RCC 7860 (cell line): ENCODE data around the gene TWIST2.

ENCODE experiments used
- DNase-seq: peaks from one replicate; pipeline ENCODE4 v3.0.0-alpha.2; 2015; ENCODE audit warnings: low spot score
- FAIRE-seq: peaks from 2 replicates; lab custom pipeline; 2012; peaks lifted over from hg19 to GRCh38; lab: Jason Lieb, UNC

The TWIST2 gene

DNA sequence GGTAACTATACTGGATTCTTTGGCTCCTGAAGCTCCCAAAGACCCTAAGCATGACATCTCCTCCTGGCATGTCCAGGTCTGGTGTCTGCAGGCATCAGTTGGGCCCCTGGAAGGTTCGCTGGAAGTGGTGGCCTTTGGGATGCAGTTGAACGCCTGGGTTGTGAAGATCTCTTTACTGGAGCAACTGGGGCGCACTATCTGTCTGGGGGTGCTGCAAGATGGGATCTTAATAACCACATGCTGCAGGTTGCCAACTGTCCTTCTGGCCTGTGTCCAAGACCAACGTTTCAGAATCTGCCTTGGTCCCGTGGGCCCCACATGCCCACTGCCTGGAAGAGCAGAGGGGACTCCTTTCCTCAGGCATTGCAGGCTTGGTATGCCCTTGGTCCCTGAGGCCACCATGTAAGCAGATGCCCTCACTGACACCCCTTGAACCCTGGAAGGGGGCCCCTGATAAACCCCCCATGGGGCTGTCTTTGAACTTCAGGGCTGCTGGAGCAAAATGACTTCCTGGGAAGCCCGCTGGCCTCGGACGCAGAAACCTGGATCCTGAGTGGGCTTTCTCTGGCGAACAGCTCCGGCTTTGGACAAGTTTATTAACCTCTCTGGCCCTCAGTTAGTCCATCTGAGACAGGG is 101.9 kb downstream of the TWIST2 start:
- FAIRE-seq (no peak), DNase-seq (no peak)

DNA sequence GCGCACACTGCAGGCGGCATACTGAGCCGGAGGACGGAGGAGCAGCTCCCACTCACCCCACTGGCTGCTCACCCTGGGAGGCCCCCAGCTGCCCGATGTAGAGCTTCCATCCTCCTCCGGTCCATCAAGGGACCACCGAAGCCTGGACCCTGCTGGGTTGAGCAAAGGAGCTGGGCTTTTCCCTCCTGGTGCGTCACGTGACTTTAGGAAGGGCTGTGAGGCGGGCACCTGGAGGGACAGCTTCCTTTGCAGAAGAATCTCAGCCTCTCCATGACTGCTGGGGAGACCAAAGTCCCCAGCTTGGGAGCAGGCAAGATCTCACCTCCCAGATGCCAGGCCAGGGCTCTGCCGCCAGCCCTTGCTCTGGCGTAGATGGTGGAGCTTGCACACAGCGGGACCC is 102.7 kb downstream of the TWIST2 start:
- FAIRE-seq (no peak), DNase-seq (no peak)

DNA sequence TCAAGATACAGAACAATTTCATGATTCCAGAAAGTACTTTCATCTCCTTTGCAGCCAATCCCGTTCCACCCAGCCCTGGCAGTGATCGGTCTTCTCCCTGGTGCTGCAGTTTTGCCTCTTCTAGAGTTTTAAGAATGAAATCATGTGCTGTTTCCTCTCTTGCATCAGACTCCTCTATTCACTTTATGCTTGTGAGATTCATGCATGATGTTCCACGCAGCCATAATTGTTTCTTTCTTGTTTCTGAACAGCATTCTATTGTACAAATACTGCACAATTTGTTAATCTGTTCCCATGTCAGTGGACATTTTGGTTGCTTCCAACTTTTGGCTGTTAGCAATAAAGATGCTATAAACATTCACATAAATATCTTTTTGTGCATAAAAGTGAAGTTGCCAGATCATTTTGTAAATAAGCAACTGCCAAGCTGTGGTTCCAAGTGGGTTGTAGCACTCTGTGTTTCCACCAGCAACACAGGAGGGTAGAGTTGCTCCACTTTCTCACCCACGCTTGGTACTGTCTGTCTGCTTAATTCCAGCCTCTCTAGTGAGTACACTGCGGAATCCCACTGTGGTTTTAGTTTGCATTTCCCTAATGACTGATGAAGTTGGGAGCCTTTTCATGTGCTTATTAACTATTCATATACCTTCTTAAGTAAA is 104.5 kb downstream of the TWIST2 start:
- DNase-seq (no peak), FAIRE-seq (no peak)

DNA sequence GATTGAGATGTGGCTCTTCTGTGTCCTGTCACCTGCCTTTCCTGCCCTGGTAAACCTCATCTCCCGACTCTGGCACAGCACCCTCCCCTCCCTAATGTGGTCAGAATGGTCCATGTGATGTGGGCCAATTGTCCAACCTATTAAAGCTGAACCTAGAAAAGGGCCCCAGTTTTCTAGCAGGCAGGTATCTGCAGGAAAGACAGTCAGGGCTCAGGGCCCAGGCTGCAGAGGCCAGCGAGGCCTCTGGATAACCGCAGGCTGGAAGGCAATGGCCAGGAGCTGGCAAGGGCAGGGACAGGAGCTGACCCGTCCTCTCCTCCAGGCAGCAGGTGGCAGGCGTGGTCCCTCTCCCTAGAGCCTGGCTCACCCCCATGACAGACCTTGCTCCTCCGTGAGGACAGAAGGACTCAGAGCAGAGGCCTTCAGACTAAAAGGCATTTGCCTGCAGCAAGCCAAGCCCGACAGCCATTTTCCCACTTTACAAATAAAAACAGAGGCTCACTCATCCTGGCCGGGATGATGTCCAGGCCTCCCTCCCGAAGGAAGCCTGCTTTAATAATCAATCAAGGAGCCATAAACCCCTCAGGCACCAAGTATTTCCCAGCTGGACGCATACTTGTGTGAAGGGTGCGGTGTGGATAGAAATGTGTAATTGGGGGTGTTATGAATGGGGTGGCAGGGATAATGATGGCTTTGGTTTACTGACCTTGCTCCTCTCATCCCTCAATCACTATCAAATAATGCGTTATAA is 107.1 kb downstream of the TWIST2 start:
- FAIRE-seq, result no peak
- DNase-seq, result no peak

DNA sequence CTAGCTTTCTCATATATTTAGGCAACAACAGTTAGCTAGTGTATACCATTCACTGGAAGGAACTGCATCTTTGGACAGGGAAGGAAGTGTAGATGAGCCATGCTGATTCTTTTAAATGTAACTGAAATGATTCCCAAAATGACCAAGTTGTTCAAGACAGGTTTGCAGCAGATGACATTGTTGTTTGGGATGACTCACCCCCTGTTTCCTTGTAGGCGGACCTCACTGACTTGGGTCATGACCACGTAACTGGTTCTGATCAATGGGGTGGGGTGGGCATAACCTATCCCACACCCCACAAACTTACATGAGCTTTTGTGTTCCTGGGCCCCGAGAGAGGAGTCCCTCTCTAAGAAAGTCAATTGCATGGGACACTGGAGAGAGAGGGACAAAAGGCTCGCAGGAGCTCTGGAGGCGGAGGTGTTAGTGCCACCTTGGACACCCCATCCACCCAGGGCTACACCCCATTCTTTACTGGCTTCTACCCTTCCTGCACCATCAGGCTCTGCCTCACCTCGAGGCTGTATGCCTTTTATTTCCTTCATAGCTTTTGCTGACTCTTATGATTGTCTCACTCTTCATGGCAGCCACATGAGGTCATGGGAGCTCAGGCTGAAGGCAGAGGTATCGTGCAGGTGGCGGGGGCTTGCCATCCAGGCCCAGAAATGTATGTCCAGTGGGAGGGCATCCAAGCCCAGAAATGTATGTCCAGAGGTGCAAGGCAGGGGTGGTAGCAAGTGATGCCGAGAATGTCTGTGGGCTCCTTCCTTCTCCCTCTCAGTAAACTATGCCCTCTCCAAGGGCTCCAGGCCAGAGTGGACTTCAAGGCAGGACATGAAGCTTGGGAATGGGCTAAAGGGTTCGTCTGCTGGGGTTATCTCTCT is 108.0 kb downstream of the TWIST2 start:
- no peak for FAIRE-seq
- DNase-seq, result no peak

DNA sequence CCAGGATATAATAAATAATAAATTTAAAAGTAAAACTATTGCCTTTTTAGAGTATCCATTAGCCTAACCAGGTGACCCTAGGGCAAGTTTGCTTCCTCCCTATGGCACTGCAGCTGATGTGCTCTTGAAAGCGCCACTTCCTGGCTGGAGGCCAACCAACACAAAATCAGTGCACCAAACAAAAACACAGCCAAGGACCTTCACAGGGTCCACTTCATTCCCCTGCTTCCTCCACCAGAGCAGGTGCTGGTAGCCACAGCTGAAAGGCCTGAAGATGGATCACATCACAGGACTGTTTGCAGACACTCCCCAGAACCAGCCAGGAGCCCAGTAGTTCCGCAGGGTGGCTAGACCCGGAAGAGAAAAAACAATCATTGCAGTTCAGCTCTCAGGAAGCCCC is 108.8 kb downstream of the TWIST2 start:
- no peak for DNase-seq
- FAIRE-seq, result no peak
